Renal cortex interstitium (tissue), 15 donors: ENCODE data around the gene TNFAIP8L1. TPM values are rescaled to one million over a fixed set of nuclear protein-coding genes. Genes with fewer than 3 reads are reported as not detected.
A peak's percentile ranks its signal among the peaks of the same experiment; 100 is the strongest.
"Not testable (repeated sequence)": the region's sequence is repeated elsewhere in the genome, so short reads cannot be mapped to it uniquely, and the experiment has no call there.

ENCODE experiments used
- DNase-seq, 11 donors: peaks; one replicate each; pipeline ENCODE4 v3.0.0-alpha.2; 2013; ENCODE audit warnings: low read depth in 9 of 11, low spot score in 4 of 11; ENCODE audit errors: extremely low read depth in 1 of 11
- long read RNA-seq, 16 experiments: transcript quantifications; one replicate each; lab custom pipeline, GENCODE V29; 2026
- polyA plus RNA-seq, 3 donors: library from polyadenylated mRNA; unstranded; fragments of 120-200 nt; gene quantifications; one replicate each; pipeline ENCODE4 v1.2.1, GENCODE V29; 2013; ENCODE audit not compliant: insufficient read length in 3 of 3

Gene TNFAIP8L1
- polyA plus RNA-seq: 10 to 100 TPM; 13.2 to 13.9 (median 13.5) TPM
- long read RNA-seq, donor 1, partial matches to known transcripts: 97 of 187 reads
- long read RNA-seq, donor 1, other reads (novel, unspliced or antisense): 87 of 187 reads
- long read RNA-seq, donor 2, partial matches to known transcripts: 16 of 85 reads
- long read RNA-seq, donor 2, other reads (novel, unspliced or antisense): 65 of 85 reads
- long read RNA-seq, donor 3, transcript TNFAIP8L1-201 (2 exons, 3,814 nt): major isoform, 16 of 328 reads
- long read RNA-seq, donor 3, partial matches to known transcripts: 171 of 328 reads
- long read RNA-seq, donor 3, other reads (novel, unspliced or antisense): 141 of 328 reads
- long read RNA-seq, donor 4, partial matches to known transcripts: 0 of 118 reads
- long read RNA-seq, donor 4, other reads (novel, unspliced or antisense): 114 of 118 reads
- long read RNA-seq, donor 5: 0 reads
- long read RNA-seq, donor 6, transcript TNFAIP8L1-201 (2 exons, 3,814 nt): major isoform, 7 of 92 reads
- long read RNA-seq, donor 6, partial matches to known transcripts: 7 of 92 reads
- long read RNA-seq, donor 6, other reads (novel, unspliced or antisense): 77 of 92 reads
- long read RNA-seq, donor 7, transcript TNFAIP8L1-201 (2 exons, 3,814 nt): major isoform, 10 of 162 reads
- long read RNA-seq, donor 7, partial matches to known transcripts: 19 of 162 reads
- long read RNA-seq, donor 7, other reads (novel, unspliced or antisense): 132 of 162 reads
- long read RNA-seq, donor 8: 0 reads
- long read RNA-seq, donor 9, transcript TNFAIP8L1-201 (2 exons, 3,814 nt): major isoform, 8 of 8 reads
- long read RNA-seq, donor 9, partial matches to known transcripts: 0 of 8 reads
- long read RNA-seq, donor 9, other reads (novel, unspliced or antisense): 0 of 8 reads
- long read RNA-seq, donor 10, transcript TNFAIP8L1-201 (2 exons, 3,814 nt): major isoform, 7 of 7 reads
- long read RNA-seq, donor 10, partial matches to known transcripts: 0 of 7 reads
- long read RNA-seq, donor 10, other reads (novel, unspliced or antisense): 0 of 7 reads
- long read RNA-seq, donor 11, partial matches to known transcripts: 0 of 85 reads
- long read RNA-seq, donor 11, other reads (novel, unspliced or antisense): 81 of 85 reads
- long read RNA-seq, donor 12, partial matches to known transcripts: 0 of 4 reads
- long read RNA-seq, donor 12, other reads (novel, unspliced or antisense): 0 of 4 reads
- long read RNA-seq, donor 13: 0 reads
- long read RNA-seq, donor 14, partial matches to known transcripts: 7 of 160 reads
- long read RNA-seq, donor 14, other reads (novel, unspliced or antisense): 151 of 160 reads
- long read RNA-seq, donor 15, partial matches to known transcripts: 0 of 45 reads
- long read RNA-seq, donor 15, other reads (novel, unspliced or antisense): 44 of 45 reads
- long read RNA-seq, donor 16, transcript TNFAIP8L1-201 (2 exons, 3,814 nt): major isoform, 19 of 20 reads
- long read RNA-seq, donor 16, partial matches to known transcripts: 0 of 20 reads
- long read RNA-seq, donor 16, other reads (novel, unspliced or antisense): 0 of 20 reads

DNA sequence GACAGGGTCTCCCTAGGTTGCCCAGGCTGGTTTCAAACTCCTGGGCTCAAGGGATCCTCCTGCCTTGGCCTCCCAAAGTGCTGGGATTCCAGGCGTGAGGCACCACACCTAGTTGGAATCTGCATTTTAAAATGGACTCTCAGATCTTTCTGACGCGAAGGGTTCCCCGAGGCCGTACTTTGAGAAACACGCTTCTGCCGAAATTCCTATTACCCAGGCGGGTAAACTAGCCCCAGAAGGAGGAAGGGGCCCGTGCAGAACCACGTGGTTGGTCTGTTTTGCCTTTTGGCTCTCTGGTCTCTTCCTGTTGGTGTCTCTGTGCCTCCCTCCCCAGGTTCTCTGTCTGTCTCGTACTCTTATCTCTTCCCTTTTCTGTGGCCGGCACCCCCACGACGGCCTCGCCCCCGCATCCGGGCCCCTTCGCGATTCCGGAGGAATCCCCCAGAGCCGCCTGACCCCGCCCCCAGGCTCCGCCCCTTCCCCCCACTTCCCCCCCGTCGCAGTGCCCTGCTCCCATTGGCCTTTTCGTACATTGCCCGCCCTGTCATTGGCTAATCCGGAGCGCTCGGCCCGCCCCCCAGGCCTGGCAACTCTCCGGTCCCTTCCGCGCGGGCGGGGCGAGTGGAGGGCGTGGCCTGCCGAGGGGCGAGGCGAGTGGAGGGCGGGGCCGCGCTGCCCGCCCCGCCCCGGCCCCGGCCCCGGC is at the start of gene TNFAIP8L1:
TSS of gene TNFAIP8L1 (plus strand) at position 689 of the 703 bp plus-strand sequence. CDS start 12,354 bp downstream, outside the sequence.
- peak; percentile 77 to 96 (median 92) for DNase-seq

DNA sequence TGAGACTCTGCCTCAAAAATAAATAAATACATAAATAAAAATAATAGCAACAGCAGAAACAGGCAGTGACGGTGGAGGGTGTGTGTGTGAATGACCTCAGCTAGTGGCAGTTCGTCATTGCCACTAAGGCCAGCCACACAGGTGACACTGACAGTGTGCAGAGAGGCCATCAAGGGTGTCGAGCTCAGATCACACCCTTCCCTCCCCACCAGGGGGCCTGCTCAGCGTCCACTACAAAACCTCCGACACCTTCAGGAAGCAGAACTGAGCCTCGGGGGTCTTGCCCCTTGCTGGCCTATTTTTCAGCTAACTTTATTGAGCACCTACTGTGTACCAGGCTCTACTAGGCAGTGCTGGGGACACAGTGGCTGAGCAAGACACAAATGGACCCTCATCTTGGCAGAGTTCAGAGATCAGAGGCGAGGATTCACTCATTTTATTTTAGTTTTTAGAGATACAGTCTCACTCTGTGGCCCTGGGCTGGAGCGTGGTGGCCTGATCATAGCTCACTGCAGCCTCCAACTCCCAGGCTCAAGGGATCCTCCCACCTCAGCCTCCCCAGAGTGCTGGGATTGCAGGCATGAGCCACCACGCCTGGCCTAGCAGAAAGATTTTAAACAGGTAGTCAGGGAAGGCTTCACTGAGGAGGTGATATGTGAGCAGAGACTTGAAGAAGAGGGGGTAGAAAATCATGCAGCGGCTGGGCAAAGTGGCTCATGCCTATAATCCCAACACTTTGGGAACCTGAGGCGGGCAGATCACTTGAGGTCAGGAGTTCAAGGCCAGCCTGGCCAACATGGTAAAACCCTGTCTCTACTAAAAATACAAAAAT is 49.5 kb upstream of the TNFAIP8L1 start:
- DNase-seq: no peak

DNA sequence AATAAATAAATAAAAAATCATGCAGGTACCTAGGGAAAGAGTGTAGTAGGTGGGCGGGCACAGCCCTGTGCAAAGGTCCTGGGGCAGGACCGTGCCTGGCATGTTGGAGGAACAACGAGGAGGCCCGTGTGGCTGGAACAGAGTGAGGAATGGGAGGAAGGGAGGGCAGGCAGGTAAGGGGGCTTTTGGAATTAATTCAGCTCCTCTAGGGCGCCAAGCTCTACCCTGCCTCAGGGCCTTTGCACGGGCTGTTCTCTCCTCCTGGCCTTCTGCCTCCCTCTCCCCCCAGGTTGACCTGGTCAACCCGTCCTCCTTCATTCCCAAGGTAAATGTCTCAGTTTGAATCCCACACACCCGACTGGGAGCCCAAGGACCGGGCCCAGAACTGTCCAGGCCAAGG is 48.8 kb upstream of the TNFAIP8L1 start:
- DNase-seq: no peak

DNA sequence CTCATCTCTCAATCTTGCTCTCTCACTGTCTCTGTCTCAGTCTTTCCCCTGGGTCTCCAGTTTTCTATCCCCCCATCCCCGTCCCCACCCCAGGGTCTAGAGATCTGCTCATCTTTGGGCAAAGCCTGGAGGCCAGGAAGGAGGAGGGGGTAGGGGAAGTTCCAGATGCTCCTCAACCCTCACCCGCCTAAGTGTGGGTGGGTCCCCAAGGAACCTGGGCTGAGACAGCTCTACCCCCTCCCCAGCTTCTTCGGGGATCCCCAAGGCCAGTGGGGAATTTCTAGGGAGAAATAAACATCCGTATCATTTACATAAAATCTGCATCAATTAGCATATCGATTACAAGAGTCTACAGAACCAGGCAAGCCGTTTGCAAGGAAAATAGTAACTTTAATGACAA is 48.0 kb upstream of the TNFAIP8L1 start:
- DNase-seq: no peak

DNA sequence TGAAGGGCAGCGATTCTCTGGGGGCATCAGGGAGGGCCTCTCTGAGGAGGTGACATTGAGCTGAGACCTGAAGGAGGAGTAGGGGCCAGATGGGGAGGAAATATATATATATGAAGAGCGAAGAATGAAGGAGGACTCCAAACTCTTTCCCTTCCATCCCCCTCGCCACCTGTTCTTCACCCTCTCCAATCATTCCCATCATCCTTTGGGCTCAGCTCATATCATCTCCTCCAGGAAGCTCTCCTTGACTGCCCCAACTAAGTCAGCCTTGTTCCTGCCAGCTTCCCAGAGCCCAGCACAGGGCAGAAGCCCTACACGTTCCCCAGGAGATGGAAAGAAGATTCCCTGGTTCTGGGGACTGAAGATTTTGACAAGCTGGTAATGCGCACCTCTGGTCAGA is 46.9 kb upstream of the TNFAIP8L1 start:
- DNase-seq: no peak

DNA sequence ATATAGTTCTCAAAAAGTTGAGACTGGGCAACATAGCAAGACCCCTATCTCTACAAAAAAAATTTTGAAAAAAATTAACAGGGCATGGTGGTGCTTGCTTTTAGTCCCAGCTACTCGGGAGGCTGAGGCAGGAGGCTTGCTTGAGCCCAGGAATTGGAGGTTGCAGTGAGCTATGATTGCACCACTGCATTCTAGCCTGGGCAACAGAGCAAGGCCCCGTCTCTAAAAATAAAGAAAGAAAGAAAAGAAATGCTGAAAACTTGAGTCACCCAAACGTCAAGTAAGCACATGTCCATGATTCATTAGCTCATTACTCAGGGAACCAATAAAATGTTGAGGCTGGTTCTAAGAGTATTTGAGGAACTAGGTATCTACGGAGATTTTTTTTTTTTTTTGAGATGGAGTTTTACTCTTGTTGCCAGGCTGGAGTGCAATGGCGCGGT is 45.9 kb upstream of the TNFAIP8L1 start:
- DNase-seq: no peak

DNA sequence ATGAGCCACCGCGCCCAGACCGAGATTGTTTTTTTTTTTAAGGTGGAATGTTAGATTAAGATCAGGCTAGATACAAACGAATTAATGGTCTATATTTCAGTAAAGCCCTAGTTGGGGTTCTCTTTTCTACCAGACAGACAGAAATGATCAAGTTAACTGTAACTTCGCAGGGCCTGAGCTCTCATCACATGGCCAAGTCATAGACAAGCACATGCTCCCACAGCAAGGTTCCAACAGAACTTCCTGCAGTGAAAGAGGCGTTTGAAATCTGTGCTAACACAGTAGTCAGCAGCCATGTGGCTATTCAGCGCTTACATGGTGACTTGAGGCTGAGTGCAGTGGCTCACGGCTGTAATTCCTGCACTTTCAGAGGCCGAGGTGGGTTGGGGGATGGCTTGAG is 45.1 kb upstream of the TNFAIP8L1 start:
- no peak for DNase-seq

DNA sequence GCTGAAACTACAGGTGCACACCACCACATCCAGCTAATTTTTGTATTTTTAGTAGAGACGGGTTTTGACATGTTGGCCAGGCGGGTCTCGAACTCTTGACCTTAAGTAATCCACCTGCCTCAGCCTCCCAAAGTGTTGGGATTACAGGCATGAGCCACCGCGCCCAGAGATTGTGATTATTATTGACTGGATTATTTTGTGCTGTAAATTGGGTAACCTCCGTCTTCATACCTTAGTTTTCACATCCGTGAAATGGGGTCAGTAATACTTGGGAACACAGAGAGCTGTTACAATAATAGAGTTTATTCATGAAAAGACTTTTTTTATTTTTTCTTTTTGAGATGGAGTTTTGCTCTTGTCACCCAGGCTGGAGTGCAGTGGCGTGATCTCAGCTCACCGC is 44.2 kb upstream of the TNFAIP8L1 start:
- DNase-seq: not testable (repeated sequence)

GRCh38 chr19:4596033-4596904 is 43.0 kb upstream of the TNFAIP8L1 start:
- no peak for DNase-seq

- no peak for DNase-seq
These were observed 41.9 kb upstream of the TNFAIP8L1 start for GRCh38 chr19:4597278-4597974.

DNA sequence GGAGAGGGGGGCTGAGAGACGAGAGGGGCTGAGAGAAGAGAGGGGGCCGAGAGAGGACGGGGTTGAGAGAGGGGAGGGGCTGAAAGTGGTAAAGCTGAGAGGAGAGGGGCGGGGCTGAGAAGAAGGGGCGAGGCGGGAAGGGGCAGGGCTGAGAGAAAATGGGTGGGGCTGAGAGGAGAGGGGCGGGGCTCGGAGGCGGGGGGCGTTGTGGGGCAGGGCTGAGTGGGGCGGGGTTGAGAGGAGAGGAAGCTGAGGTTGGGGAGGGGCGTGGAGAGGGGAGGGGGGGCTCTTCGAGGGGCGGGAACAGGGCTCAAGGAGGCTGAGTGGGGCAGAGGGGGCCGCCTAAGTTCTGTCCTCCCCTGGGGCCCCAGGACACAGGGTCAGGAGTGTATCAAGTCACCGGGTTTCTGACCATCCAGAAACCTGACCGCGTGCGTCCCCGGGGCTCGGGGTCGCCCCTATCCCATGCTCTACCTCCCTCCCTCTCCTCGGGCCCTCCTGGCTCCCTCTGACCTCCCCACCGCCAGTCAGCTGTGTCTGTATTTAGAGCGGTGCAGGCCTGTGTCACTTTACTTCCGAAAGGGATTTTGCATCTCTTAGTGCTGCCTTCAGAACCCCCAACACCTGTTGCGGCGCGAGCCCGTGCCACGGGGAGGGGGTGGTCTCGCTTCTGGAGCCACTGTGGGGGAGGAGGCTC is 41.2 kb upstream of the TNFAIP8L1 start:
- no peak for DNase-seq

GRCh38 chr19:4598712-4599111 is 40.6 kb upstream of the TNFAIP8L1 start:
- no peak for DNase-seq

DNA sequence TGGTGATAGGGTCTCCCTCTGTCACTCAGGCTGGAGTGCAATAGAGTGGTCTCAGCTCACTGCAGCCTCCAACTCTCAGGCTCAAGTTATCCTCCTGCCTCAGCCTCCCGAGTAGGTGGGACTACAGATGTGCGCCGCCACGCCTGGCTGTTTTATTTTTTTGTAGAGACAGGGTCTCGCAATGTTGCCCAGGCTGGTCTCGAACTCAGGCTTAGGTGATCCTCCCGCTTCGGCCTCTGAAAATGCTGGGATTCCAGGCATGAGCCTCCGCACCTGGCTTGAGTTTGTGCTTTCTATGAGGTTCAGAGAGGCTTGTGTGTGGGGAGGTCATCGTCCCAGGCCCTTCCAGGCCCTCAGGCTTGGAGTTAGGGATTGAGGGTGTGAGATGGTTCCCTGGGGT is 39.2 kb upstream of the TNFAIP8L1 start:
- no peak for DNase-seq

DNA sequence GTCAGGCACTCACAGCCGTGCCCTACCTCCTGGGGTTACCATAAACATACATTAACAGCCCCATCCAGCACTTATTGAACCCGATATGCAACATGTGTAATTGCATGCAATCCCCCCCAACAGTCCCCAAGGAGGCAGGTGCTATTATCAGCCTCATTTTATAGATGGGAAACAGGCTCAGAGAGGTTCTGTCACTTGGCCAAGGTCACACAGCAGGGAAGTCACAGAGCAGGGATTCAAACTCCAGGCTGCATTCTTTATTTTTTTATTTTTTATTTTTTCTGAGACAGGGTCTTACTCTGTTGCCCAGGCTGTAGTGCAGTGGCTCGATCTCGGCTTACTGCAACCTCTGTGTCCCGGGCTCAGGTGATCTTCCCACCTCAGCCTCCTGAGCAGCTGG is 38.4 kb upstream of the TNFAIP8L1 start:
- no peak for DNase-seq

DNA sequence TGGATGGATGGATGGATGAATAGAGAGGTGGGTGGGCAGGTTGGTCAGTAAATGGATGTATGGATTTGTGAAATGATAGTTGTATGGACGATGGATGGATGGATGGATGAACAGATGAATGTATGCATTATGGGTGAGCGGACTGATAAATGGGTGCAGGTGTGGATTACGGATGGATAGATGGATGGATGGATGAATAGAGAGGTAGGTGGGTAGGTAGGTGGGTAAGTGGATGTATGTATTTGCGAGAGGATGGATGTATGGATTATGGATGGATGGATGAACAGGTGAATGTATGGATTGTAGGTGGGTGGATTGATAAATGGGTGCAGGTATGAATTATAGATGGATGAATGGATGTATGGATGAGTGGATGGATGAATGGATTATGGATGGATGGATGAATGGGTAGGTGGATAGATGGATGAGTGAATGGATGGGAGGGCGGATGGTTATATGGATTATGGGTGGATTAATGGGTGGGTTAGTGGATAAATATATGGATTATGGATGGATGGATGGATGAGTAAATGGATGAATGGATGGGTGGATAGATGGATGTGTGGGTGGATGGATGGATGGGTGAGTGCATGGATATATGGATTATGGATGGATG is 37.0 kb upstream of the TNFAIP8L1 start:
- no peak for DNase-seq
